Stomach (tissue), 9 donors: Measurements from ENCODE around the gene CCDC73. TPM values are rescaled to one million over a fixed set of nuclear protein-coding genes. Genes with fewer than 3 reads are reported as not detected.

Source experiments
- DNase-seq, 2 donors: peaks; one replicate each; pipeline versions ENCODE4 v3.0.0 to v3.0.0-alpha.2; 2013 to 2019
- H3K27ac ChIP-seq, 5 donors: fragments of 200-600 bp in 4 of 5; sonication (generic) in 4 of 5; one replicate each; pipeline ENCODE4 v1.5.1; 2013 to 2019; ENCODE audit warnings: mild to moderate bottlenecking in 1 of 5, moderate library complexity in 1 of 5
- H3K27me3 ChIP-seq, 3 donors: fragments of 200-600 bp; sonication (generic); one replicate each; pipeline ENCODE4 v1.5.1; 2017 to 2019; ENCODE audit warnings: mixed run types in 1 of 3
- H3K36me3 ChIP-seq, 4 donors: fragments of 200-600 bp; sonication (generic); 1 replicate in 3 of 4; 2 replicates in 1 of 4; pipeline ENCODE4 v1.5.1; 2016 to 2019
- H3K4me1 ChIP-seq, 4 donors: fragments of 200-600 bp; sonication (generic); one replicate each; pipeline ENCODE4 v1.5.1; 2016 to 2019
- H3K4me3 ChIP-seq, 4 donors: fragments of 200-600 bp; sonication (generic) in 3 of 4; one replicate each; pipeline ENCODE4 v1.5.1; 2016 to 2019; ENCODE audit warnings: mild to moderate bottlenecking in 1 of 4
- H3K9me3 ChIP-seq, 4 donors: fragments of 200-600 bp; sonication (generic); one replicate each; pipeline ENCODE4 v1.5.1; 2016 to 2019
- EP300 ChIP-seq: sonication (generic); formaldehyde crosslinking; IDR thresholded peaks from one replicate; pipeline ENCODE4 v1.6.1; 2017; ENCODE audit warnings: antibody characterized with exemption
- POLR2A ChIP-seq, 4 donors: fragments of 450-650 bp; IDR thresholded peaks; one replicate each; pipeline ENCODE4 v1.6.1; 2016; ENCODE audit warnings: antibody characterized with exemption in 4 of 4, control low read depth in 2 of 4, mild to moderate bottlenecking in 1 of 4, moderate library complexity in 1 of 4
- POLR2AphosphoS5 ChIP-seq, 3 donors: sonication (generic); formaldehyde crosslinking; IDR thresholded peaks; one replicate each; pipeline ENCODE4 v1.6.1; 2016; ENCODE audit warnings: antibody characterized with exemption in 3 of 3
- WGBS, 5 donors: extraction: QIAGEN DNeasy Blood & Tissue Kit in 3 of 5; methylation state at CpG; one replicate each; pipeline versions ENCODE4 v1.1.5 to v1.1.7; 2013 to 2018; 5-methylcytosine and 5-hydroxymethylcytosine counted together
- intact Hi-C: fragments of 100-400 bp; cut with DNase I; formaldehyde crosslinking; loops from one replicate; pipeline ENCODE4 v1.15.1; 2023; ENCODE audit warnings: low total_unique reads
- polyA plus RNA-seq, 3 donors: library from polyadenylated mRNA; stranded (reverse); fragments of 200-250 nt; gene quantifications; one replicate each; pipeline ENCODE4 v1.2.3, GENCODE V29; 2013
- total RNA-seq, 5 donors: library from RNA; depleted of rRNA; stranded (reverse); fragments of >200 nt; gene quantifications; one replicate each; pipeline versions ENCODE4 v1.1.0 to v1.2.3, GENCODE V29; 2014 to 2016
- TF ChIP-seq, protein P1 (sequence below), 7 experiments: fragments of 450-650 bp in 4 of 7; fragments of 200-600 bp in 3 of 7; sonication (generic) in 3 of 7; IDR thresholded peaks; one replicate each; pipeline ENCODE4 v1.5.1; 2016 to 2019; ENCODE audit warnings: antibody characterized with exemption in 7 of 7, control low read depth in 2 of 7, mild to moderate bottlenecking in 1 of 7
- donor health status: healthy with polysubstance abuse.
- donor health status: Bipolar disorder and iron deficiency.
- donor health status: healthy.

Gene CCDC73
- total and polyA plus RNA-seq, 8 donors: 0.37 TPM; not detected in 7

DNA sequence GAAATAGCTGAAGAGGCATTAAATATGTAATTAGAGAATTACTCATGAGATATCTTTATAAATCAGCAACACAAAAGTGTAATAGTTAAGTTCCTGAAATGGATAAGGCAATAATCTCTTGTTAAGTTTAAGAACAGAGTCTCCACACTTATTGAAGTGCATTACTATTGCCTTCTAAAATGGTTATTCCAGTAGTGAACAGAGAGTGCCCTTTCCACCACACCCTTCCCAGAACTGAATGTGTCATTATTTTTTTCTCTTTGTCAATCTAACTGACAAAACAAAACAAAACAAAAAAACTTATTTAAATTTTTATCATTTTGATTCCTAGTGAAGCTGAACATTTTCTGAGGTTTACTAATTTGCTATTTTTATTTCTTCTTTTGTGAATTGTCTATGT lies 26.0 kb upstream of the CCDC73 start:
- Histone ChIP-seq H3K4me3 (no peak overlapping the region), H3K27ac (no peak overlapping the region), H3K4me1 (no peaks in the 10 kb centered on the region), H3K27me3 (no peaks in the 10 kb centered on the region), H3K9me3 (no peaks in the 10 kb centered on the region), H3K36me3 (no peaks in the 10 kb centered on the region)
- DNase-seq: no peak
- intact Hi-C loops: no loop called here
- TF ChIP-seq POLR2AphosphoS5 (IDR thresholded peaks at IDR 0.05) (no peak), EP300 (no peak), POLR2A (IDR thresholded peaks at IDR 0.05) (no peak)
- TF ChIP-seq, protein P1, sequence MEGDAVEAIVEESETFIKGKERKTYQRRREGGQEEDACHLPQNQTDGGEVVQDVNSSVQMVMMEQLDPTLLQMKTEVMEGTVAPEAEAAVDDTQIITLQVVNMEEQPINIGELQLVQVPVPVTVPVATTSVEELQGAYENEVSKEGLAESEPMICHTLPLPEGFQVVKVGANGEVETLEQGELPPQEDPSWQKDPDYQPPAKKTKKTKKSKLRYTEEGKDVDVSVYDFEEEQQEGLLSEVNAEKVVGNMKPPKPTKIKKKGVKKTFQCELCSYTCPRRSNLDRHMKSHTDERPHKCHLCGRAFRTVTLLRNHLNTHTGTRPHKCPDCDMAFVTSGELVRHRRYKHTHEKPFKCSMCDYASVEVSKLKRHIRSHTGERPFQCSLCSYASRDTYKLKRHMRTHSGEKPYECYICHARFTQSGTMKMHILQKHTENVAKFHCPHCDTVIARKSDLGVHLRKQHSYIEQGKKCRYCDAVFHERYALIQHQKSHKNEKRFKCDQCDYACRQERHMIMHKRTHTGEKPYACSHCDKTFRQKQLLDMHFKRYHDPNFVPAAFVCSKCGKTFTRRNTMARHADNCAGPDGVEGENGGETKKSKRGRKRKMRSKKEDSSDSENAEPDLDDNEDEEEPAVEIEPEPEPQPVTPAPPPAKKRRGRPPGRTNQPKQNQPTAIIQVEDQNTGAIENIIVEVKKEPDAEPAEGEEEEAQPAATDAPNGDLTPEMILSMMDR (IDR thresholded peaks at IDR 0.05): no peak

DNA sequence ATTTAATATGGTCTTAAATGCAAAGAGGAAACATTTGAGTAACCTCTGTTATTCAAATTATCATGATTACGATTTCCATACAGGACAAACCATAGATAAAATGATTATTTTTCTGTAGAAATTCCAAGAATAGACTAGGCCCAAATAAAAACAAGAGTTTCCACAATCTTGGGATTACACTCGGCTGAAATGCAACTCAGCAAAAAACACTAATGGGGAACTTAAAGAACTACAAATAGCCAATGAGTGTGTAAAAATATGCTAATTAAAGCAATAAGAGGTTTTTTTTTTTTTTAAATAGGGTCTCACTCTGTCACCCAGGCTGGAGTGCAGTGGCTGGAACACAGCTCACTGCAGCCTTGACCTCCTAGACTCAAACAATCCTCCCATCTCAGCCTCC lies 24.7 kb upstream of the CCDC73 start:
- DNase-seq: no peak
- Histone ChIP-seq H3K27ac (no peak overlapping the region), H3K4me1 (no peaks in the 10 kb centered on the region), H3K4me3 (no peak overlapping the region), H3K27me3 (no peaks in the 10 kb centered on the region), H3K36me3 (no peaks in the 10 kb centered on the region), H3K9me3 (no peaks in the 10 kb centered on the region)
- intact Hi-C loops: loop anchor here (10.0 kb wide), 1 partner anchor 246 kb away; no protein-coding TSS in a partner anchor
- TF ChIP-seq EP300 (no peak), POLR2A (IDR thresholded peaks at IDR 0.05) (no peak), POLR2AphosphoS5 (IDR thresholded peaks at IDR 0.05) (no peak)
- TF ChIP-seq, protein P1 (IDR thresholded peaks at IDR 0.05): no peak
- WGBS, 5 donors: 78 to 89% (median 84%) methylated on average over 2 of the region's 2 CpGs

DNA sequence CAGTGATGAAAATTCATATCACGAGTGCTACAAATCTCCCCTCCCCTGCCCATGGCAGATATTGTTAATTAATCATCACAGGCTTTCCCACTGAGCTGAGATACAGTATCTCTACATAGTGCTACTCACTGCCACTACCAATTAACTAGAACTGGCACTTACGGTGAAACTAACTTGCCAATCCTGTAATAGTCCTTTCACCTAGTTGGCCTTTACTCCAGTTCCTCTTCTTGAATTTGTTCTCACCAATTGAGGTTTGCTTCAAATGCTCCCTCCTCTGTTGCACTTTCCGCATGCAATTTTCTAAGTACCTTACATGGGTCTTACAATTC lies 23.4 kb upstream of the CCDC73 start:
- TF ChIP-seq, protein P1 (IDR thresholded peaks at IDR 0.05): no peak
- TF ChIP-seq POLR2A (IDR thresholded peaks at IDR 0.05): no peak
- TF ChIP-seq POLR2AphosphoS5 (IDR thresholded peaks at IDR 0.05): no peak
- TF ChIP-seq EP300: no peak

DNA sequence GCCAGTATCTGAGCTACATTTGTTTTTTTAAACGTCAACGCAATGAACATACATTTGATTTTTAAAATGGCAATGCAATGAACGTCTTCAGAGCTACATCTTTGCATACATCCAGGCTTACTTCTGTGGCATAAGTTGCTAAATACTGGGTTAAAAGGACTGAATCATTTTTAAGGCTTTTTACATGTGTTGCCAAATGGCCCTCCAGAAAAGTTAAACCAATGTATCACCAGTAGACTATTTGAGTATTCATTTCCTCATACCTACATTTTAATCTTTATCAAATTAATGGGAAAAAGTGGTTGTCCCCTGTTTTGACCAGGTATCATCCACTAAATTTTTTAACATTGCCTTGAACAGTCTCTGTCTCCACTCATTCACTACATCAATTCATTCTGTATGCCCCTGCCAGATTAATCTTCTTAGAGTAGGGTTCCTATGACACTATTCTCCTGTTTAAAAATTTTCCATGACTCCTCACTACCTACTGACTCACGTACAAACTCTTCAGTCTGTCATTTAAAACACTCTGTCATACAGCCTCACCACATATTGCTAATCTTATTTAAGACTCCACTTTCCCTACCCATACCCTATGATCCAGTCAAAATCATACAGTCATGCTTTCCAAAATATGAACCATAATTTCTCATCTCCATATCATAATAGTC lies 22.9 kb upstream of the CCDC73 start:
- no peaks in the 10 kb centered on the region for H3K27me3 ChIP-seq
- H3K36me3 ChIP-seq: no peaks in the 10 kb centered on the region
- no peak for DNase-seq
- no peak overlapping the region for H3K27ac ChIP-seq
- H3K4me1 ChIP-seq: no peaks in the 10 kb centered on the region
- H3K4me3 ChIP-seq: no peak overlapping the region
- no peaks in the 10 kb centered on the region for H3K9me3 ChIP-seq
- intact Hi-C loops: loop anchor here (10.0 kb wide), 1 partner anchor 247 kb away; no protein-coding TSS in a partner anchor
- 80 to 89% (median 83%) methylated on average over 4 of the region's 4 CpGs for WGBS, 5 donors
- TF ChIP-seq EP300: no peak
- no peak for TF ChIP-seq POLR2A (IDR thresholded peaks at IDR 0.05)
- TF ChIP-seq, protein P1 (IDR thresholded peaks at IDR 0.05): no peak

More for the DNA sequence above, 23.4 kb upstream of the CCDC73 start:
- no peak for DNase-seq
- no peaks in the 10 kb centered on the region for H3K4me1 ChIP-seq
- intact Hi-C loops: loop anchor here (10.0 kb wide), 1 partner anchor 247 kb away; no protein-coding TSS in a partner anchor
- H3K27ac ChIP-seq: no peak overlapping the region
- H3K4me3 ChIP-seq: no peak overlapping the region
- no peaks in the 10 kb centered on the region for H3K9me3 ChIP-seq
- 53 to 77% (median 64%) methylated on average over 3 of the region's 3 CpGs for WGBS, 5 donors
- H3K27me3 ChIP-seq: no peaks in the 10 kb centered on the region
- H3K36me3 ChIP-seq: no peaks in the 10 kb centered on the region
